CD4-positive, alpha-beta T cell (primary cell): ENCODE measurements around the gene USP46. TPM values are rescaled to one million over a fixed set of nuclear protein-coding genes. Genes with fewer than 3 reads are reported as not detected.

ENCODE experiments used
- ATAC-seq: fragments of 200-7000 bp; cut with Tn5 transposase; one replicate; pipeline ENCODE4 v1.10.0; 2022; ENCODE audit warnings: mild to moderate bottlenecking; ENCODE audit not compliant: poor library complexity
- CTCF ChIA-PET: fragments of 350-600 bp; sonication (Branson Sonifier 250); formaldehyde crosslinking; loops from one replicate; lab custom pipeline; 2021; ENCODE audit warnings: antibody characterized with exemption, inconsistent platforms; lab: Charles Lee
- POLR2A ChIA-PET: fragments of 350-600 bp; sonication (Branson Sonifier 250); formaldehyde crosslinking; loops from one replicate; lab custom pipeline; 2021; ENCODE audit warnings: antibody characterized with exemption, inconsistent platforms; lab: Charles Lee
- DNase-seq, 14 experiments: peaks; one replicate each; pipeline ENCODE4 v3.0.0-alpha.2; 2013 to 2020; ENCODE audit warnings: mixed read lengths in 2 of 14
- H3K27ac ChIP-seq, 2 donors: one replicate each; pipeline versions ENCODE4 v1.5.1 to v1.7.0; 2013; ENCODE audit warnings: low read length in 2 of 2, low read depth in 1 of 2, mild to moderate bottlenecking in 1 of 2
- H3K27me3 ChIP-seq, 2 experiments: 1 replicate in 1 of 2; 2 replicates in 1 of 2; pipeline versions ENCODE4 v1.6.1 to v1.7.0; 2013; ENCODE audit warnings: low read length in 2 of 2, control low read depth in 1 of 2, mild to moderate bottlenecking in 1 of 2, moderate library complexity in 1 of 2; ENCODE audit not compliant: insufficient read depth in 2 of 2, control insufficient read depth in 1 of 2
- H3K36me3 ChIP-seq: one replicate; pipeline ENCODE4 v1.6.1; 2013; ENCODE audit warnings: low read length, control low read depth; ENCODE audit not compliant: insufficient read depth
- H3K4me1 ChIP-seq: one replicate; pipeline ENCODE4 v1.6.1; 2013; ENCODE audit warnings: low read length, control low read depth; ENCODE audit not compliant: insufficient read depth
- H3K4me3 ChIP-seq: one replicate; pipeline ENCODE4 v1.5.1; 2013; ENCODE audit warnings: mild to moderate bottlenecking, low read length, moderate library complexity
- H3K9me3 ChIP-seq, 2 experiments: 1 replicate in 1 of 2; 2 replicates in 1 of 2; pipeline versions ENCODE4 v1.6.1 to v1.7.0; 2013; ENCODE audit warnings: low read length in 2 of 2, mild to moderate bottlenecking in 2 of 2, control low read depth in 1 of 2, moderate library complexity in 1 of 2; ENCODE audit not compliant: control insufficient read depth in 1 of 2, insufficient read depth in 1 of 2
- H3K27ac Mint-ChIP-seq: one replicate; pipeline ENCODE4 v1.8.0; 2020; ENCODE audit warnings: mixed read lengths
- H3K27me3 Mint-ChIP-seq: one replicate; pipeline ENCODE4 v1.8.0; 2021; ENCODE audit warnings: mixed read lengths
- H3K36me3 Mint-ChIP-seq: one replicate; pipeline ENCODE4 v1.8.0; 2021; ENCODE audit warnings: low read depth, mixed read lengths
- H3K4me1 Mint-ChIP-seq: one replicate; pipeline ENCODE4 v1.8.0; 2021; ENCODE audit warnings: low read depth, mixed read lengths
- H3K4me3 Mint-ChIP-seq: one replicate; pipeline ENCODE4 v1.8.0; 2020; ENCODE audit warnings: mild to moderate bottlenecking, mixed read lengths
- H3K9me3 Mint-ChIP-seq: one replicate; pipeline ENCODE4 v1.8.0; 2020; ENCODE audit warnings: mixed read lengths
- CTCF ChIP-seq: fragments of 200-600 bp; IDR thresholded peaks from one replicate; pipeline ENCODE4 v1.8.0; 2022; ENCODE audit warnings: antibody characterized with exemption, mild to moderate bottlenecking
- intact Hi-C, 2 experiments: fragments of 100-400 bp; cut with DNase I in 1 of 2; cut with micrococcal nuclease in 1 of 2; formaldehyde crosslinking; loops; one replicate each; pipeline versions ENCODE4 v1.15.1 to v1.9.0; 2023 to 2025; cut with DNase I, micrococcal nuclease
- total RNA-seq, 174 experiments: library from RNA in 2 of 174; stranded (reverse) in 2 of 174; gene quantifications; one replicate each; pipeline ENCODE4 v1.2.3 and lab custom pipeline; 2021 to 2026

USP46 gene
- total RNA-seq, 2 experiments from 2014 or later = 6.8 to 10.5 TPM

GRCh38 chr4:52579602-52580272, 79.4 kb downstream of the USP46 start:
- Mint-ChIP-seq H3K36me3 (no peaks in the 10 kb centered on the region), H3K4me1 (no peaks in the 10 kb centered on the region), H3K9me3 (no peaks in the 10 kb centered on the region), H3K27me3 (peaks cover 3% of the 10 kb centered on the region), H3K4me3 (no peak overlapping the region), H3K27ac (no peak overlapping the region)
- H3K9me3 ChIP-seq = no peaks in the 10 kb centered on the region
- DNase-seq (no peak), ATAC-seq (no peak)
- no peaks in the 10 kb centered on the region for H3K4me1 ChIP-seq
- POLR2A ChIA-PET = no interaction called here
- no peak overlapping the region for H3K4me3 ChIP-seq
- H3K27ac ChIP-seq = no peak overlapping the region
- H3K36me3 ChIP-seq = no peaks in the 10 kb centered on the region
- intact Hi-C loops = no loop called here
- CTCF ChIA-PET = no interaction called here
- H3K27me3 ChIP-seq = no peaks in the 10 kb centered on the region
- TF ChIP-seq CTCF = no peak

GRCh38 chr4:52578951-52579350, 80.2 kb downstream of the USP46 start:
- POLR2A ChIA-PET = no interaction called here
- intact Hi-C loops = no loop called here

GRCh38 chr4:52577624-52577962, 81.5 kb downstream of the USP46 start:
- H3K4me1 ChIP-seq = no peaks in the 10 kb centered on the region
- Mint-ChIP-seq H3K4me1 (no peaks in the 10 kb centered on the region), H3K27ac (no peak overlapping the region), H3K27me3 (peaks cover 17% of the 10 kb centered on the region), H3K4me3 (no peak overlapping the region), H3K9me3 (no peaks in the 10 kb centered on the region), H3K36me3 (no peaks in the 10 kb centered on the region)
- no peaks in the 10 kb centered on the region for H3K9me3 ChIP-seq
- ChIA-PET CTCF (no interaction called here), POLR2A (no interaction called here)
- no peaks in the 10 kb centered on the region for H3K27me3 ChIP-seq
- H3K36me3 ChIP-seq = no peaks in the 10 kb centered on the region
- intact Hi-C loops = no loop called here
- H3K27ac ChIP-seq = no peak overlapping the region
- TF ChIP-seq CTCF = no peak
- H3K4me3 ChIP-seq = no peak overlapping the region
- ATAC-seq (no peak), DNase-seq (no peak)

More at GRCh38 chr4:52578951-52579350, 80.2 kb downstream of the USP46 start:
- H3K4me1 Mint-ChIP-seq = no peaks in the 10 kb centered on the region
- DNase-seq = no peak
- no peaks in the 10 kb centered on the region for H3K9me3 ChIP-seq
- no peaks in the 10 kb centered on the region for H3K36me3 Mint-ChIP-seq
- no peak overlapping the region for H3K4me3 ChIP-seq
- no peaks in the 10 kb centered on the region for H3K4me1 ChIP-seq
- no peak overlapping the region for H3K27ac Mint-ChIP-seq
- no peak overlapping the region for H3K27ac ChIP-seq
- no peaks in the 10 kb centered on the region for H3K36me3 ChIP-seq
- H3K27me3 Mint-ChIP-seq = peaks cover 10% of the 10 kb centered on the region
- no peaks in the 10 kb centered on the region for H3K27me3 ChIP-seq
- H3K4me3 Mint-ChIP-seq = no peak overlapping the region
- no peak for ATAC-seq
- CTCF ChIA-PET = no interaction called here
- no peak for TF ChIP-seq CTCF
- no peaks in the 10 kb centered on the region for H3K9me3 Mint-ChIP-seq
